ENCODE results near the gene FRMPD1. TPM values are rescaled to one million over a fixed set of nuclear protein-coding genes. Genes with fewer than 3 reads are reported as not detected.

FRMPD1 gene
- total RNA-seq, 1 donor from 2014 or later, result 0.31 TPM

DNA sequence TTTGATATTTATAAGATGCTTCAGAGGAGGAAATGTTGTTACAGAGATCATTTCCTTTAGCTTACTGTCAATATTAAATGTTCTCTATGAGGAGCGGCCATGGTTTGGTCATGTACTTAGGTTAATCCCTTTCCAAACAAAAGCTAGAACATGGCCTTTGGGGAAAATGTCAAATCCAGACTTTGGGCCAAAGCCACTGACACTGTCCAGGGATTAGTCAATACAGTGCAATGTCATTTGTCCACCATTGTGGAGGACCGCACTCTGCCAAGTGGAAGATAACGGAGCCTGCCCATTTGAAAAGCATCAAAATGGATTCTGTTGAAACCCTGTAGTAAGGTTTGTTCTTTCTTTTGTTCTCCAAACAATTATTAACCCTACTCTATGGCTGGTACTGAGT, 50.1 kb downstream of the FRMPD1 start:
- TF ChIP-seq CTCF (IDR thresholded peaks at IDR 0.05; ENCODE audit: unreplicated experiment), result no peak
- H3K9me3 Mint-ChIP-seq (ENCODE audit: low read depth), result no peaks in the 10 kb centered on the region
- H3K36me3 Mint-ChIP-seq (ENCODE audit: insufficient read depth), result no peaks in the 10 kb centered on the region
- H3K27me3 Mint-ChIP-seq, result peaks cover 5% of the 10 kb centered on the region
- DNase-seq (ENCODE audit: low spot score, unreplicated experiment), result no peak
- no peak overlapping the region for H3K27ac Mint-ChIP-seq
- no peaks in the 10 kb centered on the region for H3K4me1 Mint-ChIP-seq (ENCODE audit: low read depth)
- no peak overlapping the region for H3K4me3 Mint-ChIP-seq (ENCODE audit: low read depth)

- no peak overlapping the region for H3K27ac Mint-ChIP-seq
- H3K36me3 Mint-ChIP-seq (ENCODE audit: insufficient read depth), result no peaks in the 10 kb centered on the region
- no peak for DNase-seq (ENCODE audit: low spot score, unreplicated experiment)
- H3K27me3 Mint-ChIP-seq, result peaks cover 16% of the 10 kb centered on the region
- H3K9me3 Mint-ChIP-seq (ENCODE audit: low read depth), result no peaks in the 10 kb centered on the region
- H3K4me1 Mint-ChIP-seq (ENCODE audit: low read depth), result no peaks in the 10 kb centered on the region
- TF ChIP-seq CTCF (IDR thresholded peaks at IDR 0.05; ENCODE audit: unreplicated experiment), result no peak
- no peak overlapping the region for H3K4me3 Mint-ChIP-seq (ENCODE audit: low read depth)
Observed at GRCh38 chr9:37705787-37706186, 55.0 kb downstream of the FRMPD1 start.

GRCh38 chr9:37706290-37706689, 55.5 kb downstream of the FRMPD1 start:
- Mint-ChIP-seq H3K27me3 (peaks cover 16% of the 10 kb centered on the region), H3K9me3 (ENCODE audit: low read depth) (no peaks in the 10 kb centered on the region), H3K36me3 (ENCODE audit: insufficient read depth) (no peaks in the 10 kb centered on the region), H3K4me3 (ENCODE audit: low read depth) (no peak overlapping the region), H3K4me1 (ENCODE audit: low read depth) (no peaks in the 10 kb centered on the region), H3K27ac (no peak overlapping the region)
- no peak for TF ChIP-seq CTCF (IDR thresholded peaks at IDR 0.05; ENCODE audit: unreplicated experiment)
- DNase-seq (ENCODE audit: low spot score, unreplicated experiment), result no peak

DNA sequence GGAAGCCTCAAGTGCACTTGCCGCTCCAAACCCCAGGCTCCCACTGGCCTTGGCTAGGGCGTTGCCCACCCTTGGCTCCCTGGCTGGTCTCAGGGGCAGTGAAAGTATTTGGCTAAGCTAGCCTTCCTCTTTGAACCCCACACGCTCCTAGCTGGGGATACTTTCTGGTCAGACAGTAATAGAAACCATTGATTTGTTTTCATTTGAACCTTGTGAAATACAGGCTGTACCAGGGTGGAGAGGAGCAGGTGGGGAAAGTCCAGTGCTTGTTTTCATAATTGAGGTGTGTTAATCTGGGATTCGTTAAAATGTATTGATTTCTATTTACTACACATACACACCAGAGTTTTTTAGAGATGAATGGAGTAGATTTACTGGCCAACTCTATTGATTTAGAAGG, 57.0 kb downstream of the FRMPD1 start:
- Mint-ChIP-seq H3K9me3 (ENCODE audit: low read depth) (no peaks in the 10 kb centered on the region), H3K27me3 (peaks cover 13% of the 10 kb centered on the region), H3K4me3 (ENCODE audit: low read depth) (no peak overlapping the region), H3K36me3 (ENCODE audit: insufficient read depth) (no peaks in the 10 kb centered on the region), H3K4me1 (ENCODE audit: low read depth) (no peaks in the 10 kb centered on the region), H3K27ac (no peak overlapping the region)
- no peak for TF ChIP-seq CTCF (IDR thresholded peaks at IDR 0.05; ENCODE audit: unreplicated experiment)
- DNase-seq (ENCODE audit: low spot score, unreplicated experiment), result no peak

DNA sequence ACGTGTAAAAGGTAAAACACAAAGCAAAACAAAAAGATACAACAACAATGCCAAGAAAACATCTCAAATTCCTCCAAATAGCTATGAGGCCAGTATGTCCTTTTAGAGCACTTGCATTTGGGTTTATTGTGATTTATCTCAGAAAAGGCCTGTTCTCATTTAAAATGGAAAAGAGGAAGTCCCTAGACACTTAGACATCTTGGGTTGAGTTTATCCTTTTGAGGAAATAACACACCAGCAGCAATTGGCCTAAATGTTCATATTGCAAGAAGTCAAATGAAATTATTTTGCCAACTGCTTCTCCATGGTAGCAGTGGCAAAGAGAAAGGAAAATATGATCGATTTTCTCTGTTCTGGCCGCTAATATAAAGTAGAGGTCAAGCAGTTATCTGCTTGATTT, 59.3 kb downstream of the FRMPD1 start:
- TF ChIP-seq CTCF (IDR thresholded peaks at IDR 0.05; ENCODE audit: unreplicated experiment), result no peak
- Mint-ChIP-seq H3K4me1 (ENCODE audit: low read depth) (no peaks in the 10 kb centered on the region), H3K27ac (no peak overlapping the region), H3K9me3 (ENCODE audit: low read depth) (no peaks in the 10 kb centered on the region), H3K27me3 (peaks cover 13% of the 10 kb centered on the region), H3K36me3 (ENCODE audit: insufficient read depth) (no peaks in the 10 kb centered on the region), H3K4me3 (ENCODE audit: low read depth) (no peak overlapping the region)
- DNase-seq (ENCODE audit: low spot score, unreplicated experiment), result no peak

All from progenitor cell of endocrine pancreas (in vitro differentiated cells).